Spleen (tissue), 11 donors: ENCODE measurements around the gene CYRIA. TPM values are rescaled to one million over a fixed set of nuclear protein-coding genes. Genes with fewer than 3 reads are reported as not detected.

Experiments
- DNase-seq: peaks from one replicate; pipeline ENCODE4 v3.0.0-alpha.2; 2020
- H3K27ac ChIP-seq, 8 donors: fragments of 200-600 bp; sonication (generic) in 7 of 8; 1 replicate in 4 of 8; 2 replicates in 4 of 8; pipeline versions ENCODE4 v1.5.0 to v1.8.0; 2016 to 2021; ENCODE audit warnings: inconsistent platforms in 4 of 8, mild to moderate bottlenecking in 4 of 8, moderate library complexity in 1 of 8
- H3K27me3 ChIP-seq, 7 donors: fragments of 200-600 bp; sonication (generic) in 6 of 7; replicated peaks in 1 of 7; 1 replicate in 4 of 7; 2 replicates in 3 of 7; pipeline versions ENCODE4 v1.5.0 to v1.8.0; 2016 to 2021; ENCODE audit warnings: inconsistent platforms in 3 of 7, mild to moderate bottlenecking in 1 of 7
- H3K36me3 ChIP-seq, 6 donors: fragments of 200-600 bp; sonication (generic) in 5 of 6; 1 replicate in 4 of 6; 2 replicates in 2 of 6; pipeline versions ENCODE4 v1.5.0 to v1.8.0; 2016 to 2021; ENCODE audit warnings: inconsistent platforms in 2 of 6
- H3K4me1 ChIP-seq, 6 donors: fragments of 200-600 bp; sonication (generic) in 5 of 6; 1 replicate in 3 of 6; 2 replicates in 3 of 6; pipeline versions ENCODE4 v1.5.0 to v1.8.0; 2016 to 2021; ENCODE audit warnings: inconsistent platforms in 3 of 6
- H3K4me3 ChIP-seq, 8 donors: fragments of 200-600 bp; sonication (generic) in 7 of 8; 1 replicate in 4 of 8; 2 replicates in 4 of 8; pipeline versions ENCODE4 v1.5.0 to v1.8.0; 2016 to 2021; ENCODE audit warnings: inconsistent platforms in 4 of 8, mild to moderate bottlenecking in 4 of 8, moderate library complexity in 2 of 8
- H3K9me3 ChIP-seq, 8 donors: fragments of 200-600 bp; sonication (generic) in 7 of 8; 1 replicate in 4 of 8; 2 replicates in 4 of 8; pipeline versions ENCODE4 v1.5.0 to v1.8.0; 2016 to 2021; ENCODE audit warnings: inconsistent platforms in 4 of 8
- POLR2A ChIP-seq, 3 donors: fragments of 450-650 bp; IDR thresholded peaks; one replicate each; pipeline ENCODE4 v1.5.1; 2017; ENCODE audit warnings: antibody characterized with exemption in 3 of 3, mild to moderate bottlenecking in 1 of 3
- POLR2AphosphoS5 ChIP-seq, 3 donors: sonication (generic); formaldehyde crosslinking; IDR thresholded peaks; one replicate each; pipeline ENCODE4 v1.5.1; 2017; ENCODE audit warnings: antibody characterized with exemption in 3 of 3
- WGBS, 5 donors: extraction: QIAGEN DNeasy Blood & Tissue Kit in 3 of 5; methylation state at CpG; one replicate each; pipeline versions ENCODE4 v1.1.5 to v1.1.7; 2013 to 2018; 5-methylcytosine and 5-hydroxymethylcytosine counted together
- intact Hi-C: fragments of 100-400 bp; cut with DNase I; formaldehyde crosslinking; loops from one replicate; pipeline ENCODE4 v1.15.0; 2023; ENCODE audit warnings: low total_unique reads
- polyA plus RNA-seq, 3 donors: library from polyadenylated mRNA; stranded (reverse); fragments of 200-250 nt; gene quantifications; one replicate each; pipeline ENCODE4 v1.2.1, GENCODE V29; 2013
- total RNA-seq, 7 donors: library from RNA; depleted of rRNA in 3 of 7; stranded (reverse); fragments of >200 nt in 3 of 7; fragmentation: NEBNext Ultra II Directional in 4 of 7; extraction: Animal tissue kit (Norgen Biotek cat#: 25700) in 4 of 7; gene quantifications; one replicate each; pipeline versions ENCODE4 v1.1.0 to v1.2.1, GENCODE V29; 2016 to 2021
- TF ChIP-seq, protein P1 (sequence below), 11 experiments: fragments of 200-600 bp in 7 of 11; fragments of 450-650 bp in 4 of 11; sonication (generic) in 4 of 11; IDR thresholded peaks in 8 of 11; conservative IDR thresholded peaks in 3 of 11; 1 replicate in 7 of 11; 2 replicates in 4 of 11; pipeline versions ENCODE4 v1.4.0 to v1.8.0; 2016 to 2021; ENCODE audit warnings: antibody characterized with exemption in 11 of 11, inconsistent platforms in 4 of 11, mild to moderate bottlenecking in 1 of 11
- donor health status: healthy with polysubstance abuse.
- donor health status: DM: no; HTN: no; CAD: no; lungs with moderate emphysema.
- donor health status: DM: no; HTN: no; CAD: no.
- donor health status: Bipolar disorder and iron deficiency.
- donor health status: healthy.
- donor health status: DM: no; HTN: no; CAD: no.
- donor health status: DM: yes; HTN: yes; CAD: no.

Gene CYRIA
- total and polyA plus RNA-seq, 10 donors = 11.1 to 87.9 (median 65.7) TPM

- H3K36me3 ChIP-seq = peaks cover 0 to 39% (median 4%) of the 10 kb centered on the region in 6 donors
- TF ChIP-seq POLR2A (IDR thresholded peaks at IDR 0.05) = no peak
- TF ChIP-seq, protein P1, sequence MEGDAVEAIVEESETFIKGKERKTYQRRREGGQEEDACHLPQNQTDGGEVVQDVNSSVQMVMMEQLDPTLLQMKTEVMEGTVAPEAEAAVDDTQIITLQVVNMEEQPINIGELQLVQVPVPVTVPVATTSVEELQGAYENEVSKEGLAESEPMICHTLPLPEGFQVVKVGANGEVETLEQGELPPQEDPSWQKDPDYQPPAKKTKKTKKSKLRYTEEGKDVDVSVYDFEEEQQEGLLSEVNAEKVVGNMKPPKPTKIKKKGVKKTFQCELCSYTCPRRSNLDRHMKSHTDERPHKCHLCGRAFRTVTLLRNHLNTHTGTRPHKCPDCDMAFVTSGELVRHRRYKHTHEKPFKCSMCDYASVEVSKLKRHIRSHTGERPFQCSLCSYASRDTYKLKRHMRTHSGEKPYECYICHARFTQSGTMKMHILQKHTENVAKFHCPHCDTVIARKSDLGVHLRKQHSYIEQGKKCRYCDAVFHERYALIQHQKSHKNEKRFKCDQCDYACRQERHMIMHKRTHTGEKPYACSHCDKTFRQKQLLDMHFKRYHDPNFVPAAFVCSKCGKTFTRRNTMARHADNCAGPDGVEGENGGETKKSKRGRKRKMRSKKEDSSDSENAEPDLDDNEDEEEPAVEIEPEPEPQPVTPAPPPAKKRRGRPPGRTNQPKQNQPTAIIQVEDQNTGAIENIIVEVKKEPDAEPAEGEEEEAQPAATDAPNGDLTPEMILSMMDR (IDR thresholded peaks at IDR 0.05 in 8 of 11, conservative IDR thresholded peaks at IDR 0.05 in 3 of 11) = no peak
- TF ChIP-seq POLR2AphosphoS5 (IDR thresholded peaks at IDR 0.05) = no peak
- DNase-seq = no peak
Measured at GRCh38 chr2:16625759-16626158, 39.9 kb downstream of the CYRIA start.

GRCh38 chr2:16625201-16625729, 40.4 kb downstream of the CYRIA start:
- peak overlapping the region in 2 of 8 donors; percentile 18 to 58 for H3K4me3 ChIP-seq
- peak overlapping the region; percentile 78 to 96 (median 92) for H3K27ac ChIP-seq
- H3K36me3 ChIP-seq = peaks cover 0 to 44% (median 6%) of the 10 kb centered on the region in 6 donors
- peaks cover 73 to 100% (median 92%) of the 10 kb centered on the region in 6 donors for H3K4me1 ChIP-seq
- TF ChIP-seq, protein P1 (IDR thresholded peaks at IDR 0.05 in 8 of 11, conservative IDR thresholded peaks at IDR 0.05 in 3 of 11) = peak in 3 of 11 experiments; percentile 17 to 31 (median 24)
- no peak for TF ChIP-seq POLR2A (IDR thresholded peaks at IDR 0.05)
- TF ChIP-seq POLR2AphosphoS5 (IDR thresholded peaks at IDR 0.05) = peak; percentile 43 to 77 (median 49)
- no peaks in the 10 kb centered on the region for H3K27me3 ChIP-seq
- peak; percentile 86 for DNase-seq
- 11 to 26% (median 18%) methylated on average over 5 of the region's 5 CpGs for WGBS, 5 donors
- intact Hi-C loops = no loop called here
- no peaks in the 10 kb centered on the region for H3K9me3 ChIP-seq

More at GRCh38 chr2:16625759-16626158, 39.9 kb downstream of the CYRIA start:
- Histone ChIP-seq H3K27ac (peak overlapping the region; percentile 78 to 96 (median 92)), H3K9me3 (no peaks in the 10 kb centered on the region), H3K4me1 (peaks cover 75 to 100% (median 96%) of the 10 kb centered on the region in 6 donors), H3K27me3 (no peaks in the 10 kb centered on the region), H3K4me3 (peak overlapping the region in 2 of 8 donors; percentile 18 to 58)
- 37 to 67% (median 64%) methylated on average over 2 of the region's 2 CpGs for WGBS, 5 donors
- intact Hi-C loops = no loop called here

DNA sequence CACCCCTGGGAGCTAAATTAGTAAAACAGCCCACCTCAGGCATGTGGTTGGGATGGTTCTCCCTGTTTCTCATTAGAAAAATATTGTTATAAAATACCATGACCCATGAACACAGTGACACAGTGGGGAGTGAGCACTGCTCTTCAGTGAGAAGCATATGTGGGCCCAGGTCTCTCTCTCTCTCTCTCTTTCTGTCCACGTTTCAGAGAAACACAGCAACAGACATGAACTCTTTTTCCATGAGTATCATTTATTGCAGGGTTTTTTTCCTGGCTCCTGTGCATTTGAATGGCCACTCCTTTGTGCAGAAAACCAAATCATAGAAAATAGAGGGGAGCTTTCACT, 41.2 kb downstream of the CYRIA start:
- Histone ChIP-seq H3K9me3 (no peaks in the 10 kb centered on the region), H3K27me3 (no peaks in the 10 kb centered on the region), H3K4me3 (peak overlapping the region in 1 of 8 donors; percentile 12), H3K4me1 (peaks cover 65 to 100% (median 84%) of the 10 kb centered on the region in 6 donors), H3K27ac (peak overlapping the region; percentile 78 to 96 (median 92)), H3K36me3 (peaks cover 0 to 52% (median 10%) of the 10 kb centered on the region in 6 donors)
- WGBS, 5 donors = 21 to 45% (median 37%) methylated on average over 1 of the region's 1 CpG
- intact Hi-C loops = loop anchor here (5.0 kb wide), 1 partner anchor 38 kb away; no protein-coding TSS in a partner anchor
- DNase-seq = no peak
- TF ChIP-seq POLR2AphosphoS5 (IDR thresholded peaks at IDR 0.05) = no peak
- TF ChIP-seq, protein P1 (IDR thresholded peaks at IDR 0.05 in 8 of 11, conservative IDR thresholded peaks at IDR 0.05 in 3 of 11) = no peak
- TF ChIP-seq POLR2A (IDR thresholded peaks at IDR 0.05) = no peak
